KG1 (cell line): ENCODE measurements around the gene ANGEL1.

Source experiments
- DNase-seq: peaks from one replicate; lab custom pipeline; 2025; lab: John Stamatoyannopoulos, UW

Gene ANGEL1

GRCh38 chr14:76765461-76765931 is 47.2 kb downstream of the ANGEL1 start:
- no peak for DNase-seq

- DNase-seq = no peak
Measured at GRCh38 chr14:76763096-76764041, 49.3 kb downstream of the ANGEL1 start.

GRCh38 chr14:76762411-76763095 is 50.1 kb downstream of the ANGEL1 start:
- no peak for DNase-seq

GRCh38 chr14:76761960-76762410 is 50.7 kb downstream of the ANGEL1 start:
- no peak for DNase-seq

- DNase-seq = no peak
Measured at GRCh38 chr14:76761136-76761959, 51.3 kb downstream of the ANGEL1 start, which contains the start of gene VASH1. TSS of gene VASH1 (plus strand) at chr14:76761468. CDS start at chr14:76762822, 1,354 bp downstream.

GRCh38 chr14:76760331-76761135 is 52.1 kb downstream of the ANGEL1 start:
- no peak for DNase-seq

GRCh38 chr14:76759589-76759988 is 53.1 kb downstream of the ANGEL1 start:
- no peak for DNase-seq

- DNase-seq = no peak
Measured at GRCh38 chr14:76756371-76756750, 56.3 kb downstream of the ANGEL1 start.

GRCh38 chr14:76755610-76756370 is 56.9 kb downstream of the ANGEL1 start:
- no peak for DNase-seq

- DNase-seq = no peak
Measured at GRCh38 chr14:76754586-76754985, 58.1 kb downstream of the ANGEL1 start.

GRCh38 chr14:76753541-76754198 is 59.0 kb downstream of the ANGEL1 start:
- no peak for DNase-seq

- DNase-seq = no peak
Measured at GRCh38 chr14:76752744-76753143, 59.9 kb downstream of the ANGEL1 start.

- DNase-seq = peak; percentile 47
Measured at GRCh38 chr14:76742966-76743365, 69.7 kb downstream of the ANGEL1 start.

GRCh38 chr14:76742185-76742584 is 70.5 kb downstream of the ANGEL1 start:
- DNase-seq = no peak

- no peak for DNase-seq
Measured at GRCh38 chr14:76741074-76741473, 71.6 kb downstream of the ANGEL1 start.
